Measurements from ENCODE around the gene ATP6AP1.

- no peak for TF ChIP-seq POLR2A (IDR thresholded peaks at IDR 0.05)
- no peak for TF ChIP-seq POLR2AphosphoS5 (IDR thresholded peaks at IDR 0.05)
These were observed 56.0 kb downstream of the ATP6AP1 start for GRCh38 chrX:154484255-154485149.
